ENCODE data around the gene SLC12A7.

- TF ChIP-seq CTCF (conservative IDR thresholded peaks at IDR 0.05 in 1 of 2, IDR thresholded peaks at IDR 0.05 in 1 of 2; ENCODE audit: low read depth in 1 of 2, low read length in 2 of 2) (no peak), EZH2 (IDR thresholded peaks at IDR 0.05; ENCODE audit: low read length, missing control alignments) (no peak)
Measured at GRCh38 chr5:1027631-1028441, 84.0 kb downstream of the SLC12A7 start.
